NCI-H446 treated with DMSO at 0.1 percent for 48 hours (cell line): ENCODE data around the gene KANK3.
"Not testable (repeated sequence)": the region's sequence is repeated elsewhere in the genome, so short reads cannot be mapped to it uniquely, and the experiment has no call there.

Source experiments
- DNase-seq: peaks from one replicate; lab custom pipeline; 2025; lab: John Stamatoyannopoulos, UW

Gene KANK3

GRCh38 chr19:8370176-8371010 lies 27.3 kb upstream of the KANK3 start:
- no peak for DNase-seq

GRCh38 chr19:8367327-8368001 lies 24.4 kb upstream of the KANK3 start:
- DNase-seq, result peak; percentile 34

- DNase-seq, result no peak
These were observed 23.9 kb upstream of the KANK3 start for GRCh38 chr19:8366961-8367326.

GRCh38 chr19:8366121-8366581 lies 23.1 kb upstream of the KANK3 start:
- DNase-seq, result no peak

GRCh38 chr19:8363803-8364771 lies 21.0 kb upstream of the KANK3 start, which contains the start of gene ANGPTL4:
Gene ANGPTL4 (plus strand): TSS chr19:8364155. CDS start chr19:8364322, 167 bp downstream.
- no peak for DNase-seq

GRCh38 chr19:8361921-8362793 lies 19.1 kb upstream of the KANK3 start:
- peak; percentile 93 for DNase-seq

- DNase-seq, result no peak
These were observed 17.1 kb upstream of the KANK3 start for GRCh38 chr19:8360196-8360595.

- no peak for DNase-seq
These were observed 15.9 kb upstream of the KANK3 start for GRCh38 chr19:8358948-8359347.

- DNase-seq, result no peak
These were observed 14.0 kb upstream of the KANK3 start for GRCh38 chr19:8357007-8357521.

GRCh38 chr19:8355631-8356402 lies 12.8 kb upstream of the KANK3 start:
- no peak for DNase-seq

GRCh38 chr19:8352845-8353244 lies 9.8 kb upstream of the KANK3 start:
- not testable (repeated sequence) for DNase-seq

- no peak for DNase-seq
These were observed 9.2 kb upstream of the KANK3 start for GRCh38 chr19:8352134-8352827.

- not testable (repeated sequence) for DNase-seq
These were observed 6.7 kb upstream of the KANK3 start for GRCh38 chr19:8349629-8350372.

- DNase-seq, result no peak
These were observed 402 bp upstream of the KANK3 start for GRCh38 chr19:8343483-8343844.

GRCh38 chr19:8342316-8342683 lies 762 bp downstream of the KANK3 start:
- no peak for DNase-seq

GRCh38 chr19:8341504-8341903 lies 1.6 kb downstream of the KANK3 start:
- not testable (repeated sequence) for DNase-seq

GRCh38 chr19:8340341-8341096 lies 2.5 kb downstream of the KANK3 start:
- no peak for DNase-seq

GRCh38 chr19:8338835-8339234 lies 4.2 kb downstream of the KANK3 start:
- no peak for DNase-seq
